Measurements from ENCODE around the gene UVRAG. TPM values are rescaled to one million over a fixed set of nuclear protein-coding genes. Genes with fewer than 3 reads are reported as not detected.
"Not testable (repeated sequence)": the region's sequence is repeated elsewhere in the genome, so short reads cannot be mapped to it uniquely, and the experiment has no call there.

Gene UVRAG
- total RNA-seq, 1 donor from 2014 or later: 24.3 TPM

GRCh38 chr11:75874684-75875341 lies 59.8 kb downstream of the UVRAG start:
- no peak for DNase-seq (ENCODE audit: low spot score)

GRCh38 chr11:75877327-75877726 lies 62.3 kb downstream of the UVRAG start:
- not testable (repeated sequence) for DNase-seq (ENCODE audit: low spot score)

- not testable (repeated sequence) for DNase-seq (ENCODE audit: low spot score)
Measured at GRCh38 chr11:75877931-75878330, 62.9 kb downstream of the UVRAG start.

GRCh38 chr11:75878933-75879332 lies 63.9 kb downstream of the UVRAG start:
- no peak for DNase-seq (ENCODE audit: low spot score)

GRCh38 chr11:75879737-75880136 lies 64.7 kb downstream of the UVRAG start:
- DNase-seq (ENCODE audit: low spot score): no peak

- not testable (repeated sequence) for DNase-seq (ENCODE audit: low spot score)
Measured at GRCh38 chr11:75880343-75880742, 65.3 kb downstream of the UVRAG start.

GRCh38 chr11:75884321-75884720 lies 69.3 kb downstream of the UVRAG start:
- no peak for DNase-seq (ENCODE audit: low spot score)

GRCh38 chr11:75888416-75888815 lies 73.4 kb downstream of the UVRAG start:
- DNase-seq (ENCODE audit: low spot score): no peak

- DNase-seq (ENCODE audit: low spot score): no peak
Measured at GRCh38 chr11:75891947-75892739, 77.1 kb downstream of the UVRAG start.

- no peak for DNase-seq (ENCODE audit: low spot score)
Measured at GRCh38 chr11:75893251-75893650, 78.2 kb downstream of the UVRAG start.

- no peak for DNase-seq (ENCODE audit: low spot score)
Measured at GRCh38 chr11:75894036-75894585, 79.1 kb downstream of the UVRAG start.

- no peak for DNase-seq (ENCODE audit: low spot score)
Measured at GRCh38 chr11:75896843-75897419, 81.9 kb downstream of the UVRAG start.

GRCh38 chr11:75898871-75899270 lies 83.9 kb downstream of the UVRAG start:
- DNase-seq (ENCODE audit: low spot score): no peak

- DNase-seq (ENCODE audit: low spot score): no peak
Measured at GRCh38 chr11:75899806-75900205, 84.8 kb downstream of the UVRAG start.

GRCh38 chr11:75900848-75901247 lies 85.8 kb downstream of the UVRAG start:
- no peak for DNase-seq (ENCODE audit: low spot score)

- DNase-seq (ENCODE audit: low spot score): no peak
Measured at GRCh38 chr11:75902631-75903030, 87.6 kb downstream of the UVRAG start.

- DNase-seq (ENCODE audit: low spot score): no peak
Measured at GRCh38 chr11:75903276-75903675, 88.3 kb downstream of the UVRAG start.

- no peak for DNase-seq (ENCODE audit: low spot score)
Measured at GRCh38 chr11:75905434-75905833, 90.4 kb downstream of the UVRAG start.

GRCh38 chr11:75907906-75908527 lies 93.0 kb downstream of the UVRAG start:
- DNase-seq (ENCODE audit: low spot score): no peak

GRCh38 chr11:75910426-75911145 lies 95.6 kb downstream of the UVRAG start:
- no peak for DNase-seq (ENCODE audit: low spot score)

- DNase-seq (ENCODE audit: low spot score): no peak
Measured at GRCh38 chr11:75911459-75911858, 96.4 kb downstream of the UVRAG start.
